ENCODE data around the gene RAPGEF6.
"Not testable (repeated sequence)": the region's sequence is repeated elsewhere in the genome, so short reads cannot be mapped to it uniquely, and the experiment has no call there.

RAPGEF6 gene

GRCh38 chr5:131640043-131640856 is 5.2 kb upstream of the RAPGEF6 start:
- no peak for DNase-seq

- DNase-seq = no peak
Observed at GRCh38 chr5:131639148-131639547, 4.1 kb upstream of the RAPGEF6 start.

- DNase-seq = no peak
Observed at GRCh38 chr5:131637694-131638093, 2.7 kb upstream of the RAPGEF6 start.

- DNase-seq = no peak
Observed at GRCh38 chr5:131635684-131636572, 899 bp upstream of the RAPGEF6 start.

GRCh38 chr5:131634666-131634995 is 398 bp downstream of the RAPGEF6 start:
- peak; percentile 8 for DNase-seq

GRCh38 chr5:131634238-131634637 is 791 bp downstream of the RAPGEF6 start:
- DNase-seq = no peak

GRCh38 chr5:131633830-131634229 is 1.2 kb downstream of the RAPGEF6 start:
- DNase-seq = no peak

GRCh38 chr5:131630963-131631350 is 4.1 kb downstream of the RAPGEF6 start:
- DNase-seq = no peak

GRCh38 chr5:131630208-131630962 is 4.6 kb downstream of the RAPGEF6 start:
- DNase-seq = no peak

GRCh38 chr5:131628990-131629389 is 6.0 kb downstream of the RAPGEF6 start:
- DNase-seq = no peak

GRCh38 chr5:131627207-131627865 is 7.7 kb downstream of the RAPGEF6 start:
- no peak for DNase-seq

- DNase-seq = no peak
Observed at GRCh38 chr5:131622633-131623032, 12.4 kb downstream of the RAPGEF6 start.

GRCh38 chr5:131621164-131621563 is 13.9 kb downstream of the RAPGEF6 start:
- not testable (repeated sequence) for DNase-seq

- DNase-seq = no peak
Observed at GRCh38 chr5:131619102-131619501, 15.9 kb downstream of the RAPGEF6 start.

GRCh38 chr5:131617140-131617822 is 17.7 kb downstream of the RAPGEF6 start:
- no peak for DNase-seq

GRCh38 chr5:131615957-131616356 is 19.1 kb downstream of the RAPGEF6 start:
- DNase-seq = no peak

- no peak for DNase-seq
Observed at GRCh38 chr5:131613423-131613822, 21.6 kb downstream of the RAPGEF6 start.

- DNase-seq = no peak
Observed at GRCh38 chr5:131611064-131611381, 24.0 kb downstream of the RAPGEF6 start.

- DNase-seq = no peak
Observed at GRCh38 chr5:131610198-131611063, 24.6 kb downstream of the RAPGEF6 start.

GRCh38 chr5:131609774-131610173 is 25.3 kb downstream of the RAPGEF6 start:
- no peak for DNase-seq

- DNase-seq = no peak
Observed at GRCh38 chr5:131608597-131608996, 26.4 kb downstream of the RAPGEF6 start.

All from NCI-H2029 treated with DMSO at 0.1 percent for 48 hours (cell line).